Breast epithelium (tissue), 4 donors: ENCODE measurements around the gene SPRED2. TPM values are rescaled to one million over a fixed set of nuclear protein-coding genes. Genes with fewer than 3 reads are reported as not detected.

Experiments
- DNase-seq, 2 donors: peaks; one replicate each; pipeline ENCODE4 v3.0.0-alpha.2; 2019; ENCODE audit warnings: low spot score in 2 of 2
- H3K27ac ChIP-seq, 2 donors: fragments of 200-600 bp; sonication (generic) in 1 of 2; one replicate each; pipeline ENCODE4 v1.5.1; 2016 to 2019; ENCODE audit warnings: mild to moderate bottlenecking in 1 of 2
- H3K27me3 ChIP-seq, 2 donors: fragments of 200-600 bp; sonication (generic) in 1 of 2; one replicate each; pipeline versions ENCODE4 v1.5.1 to v1.6.0; 2017 to 2019; ENCODE audit warnings: control low read depth in 1 of 2, mild to moderate bottlenecking in 1 of 2
- H3K36me3 ChIP-seq: fragments of 200-600 bp; one replicate; pipeline ENCODE4 v1.5.1; 2019
- H3K4me1 ChIP-seq, 2 donors: fragments of 200-600 bp; sonication (generic); one replicate each; pipeline ENCODE4 v1.5.1; 2016 to 2019; ENCODE audit warnings: control low read depth in 1 of 2
- H3K4me3 ChIP-seq, 3 donors: fragments of 200-600 bp; sonication (generic); 1 replicate in 2 of 3; 2 replicates in 1 of 3; pipeline ENCODE4 v1.5.1; 2016 to 2019; ENCODE audit warnings: mild to moderate bottlenecking in 3 of 3, moderate library complexity in 2 of 3
- H3K9me3 ChIP-seq, 2 donors: fragments of 200-600 bp; sonication (generic) in 1 of 2; one replicate each; pipeline ENCODE4 v1.5.1; 2016 to 2019; ENCODE audit warnings: control low read depth in 1 of 2
- POLR2A ChIP-seq: fragments of 450-650 bp; IDR thresholded peaks from one replicate; pipeline ENCODE4 v1.6.1; 2016; ENCODE audit warnings: antibody characterized with exemption, mild to moderate bottlenecking, moderate library complexity
- POLR2AphosphoS5 ChIP-seq, 3 donors: sonication (generic); formaldehyde crosslinking; IDR thresholded peaks; one replicate each; pipeline ENCODE4 v1.6.1; 2017; ENCODE audit warnings: antibody characterized with exemption in 3 of 3
- intact Hi-C: fragments of 100-400 bp; cut with DNase I; formaldehyde crosslinking; loops from one replicate; pipeline ENCODE4 v1.15.1; 2023; ENCODE audit warnings: low total_unique reads
- total RNA-seq, 3 donors: library from RNA; depleted of rRNA; stranded (reverse); fragments of >200 nt; gene quantifications; one replicate each; pipeline ENCODE4 v1.1.0, GENCODE V29; 2016
- TF ChIP-seq, protein P1 (sequence below), 3 donors: fragments of 450-650 bp; IDR thresholded peaks; one replicate each; pipeline ENCODE4 v1.5.1; 2016 to 2017; ENCODE audit warnings: antibody characterized with exemption in 3 of 3, mild to moderate bottlenecking in 3 of 3, moderate library complexity in 3 of 3

Gene SPRED2
- 10 to 100 TPM; 14.6 to 25.2 (median 25.2) TPM for total RNA-seq

DNA sequence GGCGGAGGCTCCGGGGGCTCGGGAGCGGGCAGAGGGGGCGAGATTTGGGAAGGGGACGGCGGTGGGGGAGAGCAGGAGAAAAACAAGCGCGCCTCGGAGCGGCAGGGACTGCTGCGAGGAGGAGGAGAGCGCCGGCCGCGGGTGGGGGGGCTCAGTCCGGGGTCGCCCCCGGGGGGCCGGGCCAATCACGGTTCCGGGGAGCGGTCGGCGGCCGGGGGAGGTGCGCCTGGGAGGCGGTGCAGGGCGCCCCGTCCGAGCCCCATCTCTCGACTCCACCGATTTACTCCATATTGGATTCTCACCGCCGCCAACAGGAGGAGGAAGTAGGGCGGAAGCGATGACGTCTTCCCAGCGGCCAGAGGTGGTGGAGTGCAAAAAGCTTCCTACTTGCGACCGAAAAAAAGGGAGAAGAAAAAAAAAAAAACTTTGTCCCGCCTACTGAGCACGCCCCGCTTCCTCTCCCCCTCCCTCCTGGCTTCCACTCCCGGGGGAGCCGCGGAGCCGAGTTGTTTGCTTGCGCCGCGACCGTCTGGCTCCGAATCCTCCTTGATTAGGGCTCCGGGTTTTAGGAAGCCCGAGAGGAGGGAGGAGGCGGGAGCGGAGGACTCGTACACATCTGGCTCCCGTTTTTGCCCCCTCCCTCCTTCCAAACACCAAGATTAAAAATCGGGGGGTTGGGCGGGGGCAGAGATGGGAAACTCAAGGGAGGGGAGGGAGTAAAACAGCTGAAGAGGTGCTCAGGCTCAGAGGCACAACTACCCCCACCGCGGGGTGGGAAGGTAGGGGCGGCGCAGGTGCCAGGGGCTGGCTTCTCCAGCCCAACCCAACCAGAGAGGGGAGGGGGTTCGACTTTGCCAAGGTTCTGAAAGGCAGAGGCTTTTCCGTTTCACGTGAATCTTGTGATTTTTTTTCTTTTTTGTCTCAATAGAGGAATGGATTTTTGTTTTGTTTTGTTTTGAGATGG, at the start of gene SPRED2:
TSS of gene SPRED2 (minus strand) at position 373 of the 964 bp plus-strand sequence. CDS start 612 bp downstream, outside the sequence.
- peak; percentile 89 to 95 (median 91) for TF ChIP-seq POLR2AphosphoS5 (IDR thresholded peaks at IDR 0.05)
- TF ChIP-seq POLR2A: peak; percentile 48
- TF ChIP-seq, protein P1, sequence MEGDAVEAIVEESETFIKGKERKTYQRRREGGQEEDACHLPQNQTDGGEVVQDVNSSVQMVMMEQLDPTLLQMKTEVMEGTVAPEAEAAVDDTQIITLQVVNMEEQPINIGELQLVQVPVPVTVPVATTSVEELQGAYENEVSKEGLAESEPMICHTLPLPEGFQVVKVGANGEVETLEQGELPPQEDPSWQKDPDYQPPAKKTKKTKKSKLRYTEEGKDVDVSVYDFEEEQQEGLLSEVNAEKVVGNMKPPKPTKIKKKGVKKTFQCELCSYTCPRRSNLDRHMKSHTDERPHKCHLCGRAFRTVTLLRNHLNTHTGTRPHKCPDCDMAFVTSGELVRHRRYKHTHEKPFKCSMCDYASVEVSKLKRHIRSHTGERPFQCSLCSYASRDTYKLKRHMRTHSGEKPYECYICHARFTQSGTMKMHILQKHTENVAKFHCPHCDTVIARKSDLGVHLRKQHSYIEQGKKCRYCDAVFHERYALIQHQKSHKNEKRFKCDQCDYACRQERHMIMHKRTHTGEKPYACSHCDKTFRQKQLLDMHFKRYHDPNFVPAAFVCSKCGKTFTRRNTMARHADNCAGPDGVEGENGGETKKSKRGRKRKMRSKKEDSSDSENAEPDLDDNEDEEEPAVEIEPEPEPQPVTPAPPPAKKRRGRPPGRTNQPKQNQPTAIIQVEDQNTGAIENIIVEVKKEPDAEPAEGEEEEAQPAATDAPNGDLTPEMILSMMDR (IDR thresholded peaks at IDR 0.05): peak in 2 of 3 donors; percentile 12 to 25
- peak; percentile 90 to 93 for DNase-seq
- intact Hi-C loops: loop anchor here (10.0 kb wide), 1 partner anchor 128 kb away; no protein-coding TSS in a partner anchor
- Histone ChIP-seq H3K36me3 (no peaks in the 10 kb centered on the region), H3K27me3 (no peaks in the 10 kb centered on the region), H3K27ac (peak within 1 kb of the TSS; percentile 98 to 99), H3K4me1 (peaks cover 0 to 3% of the 10 kb centered on the region in 2 donors), H3K9me3 (no peaks in the 10 kb centered on the region), H3K4me3 (peak within 1 kb of the TSS; percentile 90 to 96 (median 91))

GRCh38 chr2:65481961-65482360, 49.6 kb upstream of the SPRED2 start:
- no peak for DNase-seq
- Histone ChIP-seq H3K4me1 (no peaks in the 10 kb centered on the region), H3K36me3 (no peaks in the 10 kb centered on the region), H3K9me3 (no peaks in the 10 kb centered on the region), H3K27me3 (no peaks in the 10 kb centered on the region), H3K27ac (no peak overlapping the region), H3K4me3 (no peak overlapping the region)
- no peak for TF ChIP-seq POLR2A
- TF ChIP-seq, protein P1 (IDR thresholded peaks at IDR 0.05): no peak
- TF ChIP-seq POLR2AphosphoS5 (IDR thresholded peaks at IDR 0.05): no peak
- intact Hi-C loops: no loop called here

DNA sequence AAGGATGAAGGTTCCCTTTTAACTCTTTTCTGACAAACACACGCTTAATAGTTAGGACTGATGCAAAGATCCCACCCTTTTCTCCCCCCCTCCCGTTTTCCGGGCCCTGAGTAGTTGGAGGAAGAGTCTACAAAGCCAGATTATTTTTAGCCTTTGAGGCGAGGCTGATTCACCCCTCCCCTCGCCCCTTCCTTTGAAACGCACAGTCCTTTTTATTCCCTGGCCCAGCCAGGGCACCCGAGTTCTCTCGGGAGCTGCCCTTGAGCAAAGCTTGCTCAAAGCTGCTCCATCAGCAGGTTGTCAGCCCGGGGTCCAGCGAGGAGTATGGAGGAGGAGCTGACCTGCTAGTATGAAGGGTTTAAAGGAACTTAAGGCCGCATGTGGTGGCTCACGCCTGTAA, 47.1 kb upstream of the SPRED2 start:
- H3K9me3 ChIP-seq: peaks cover 0 to 8% of the 10 kb centered on the region in 2 donors
- no peaks in the 10 kb centered on the region for H3K4me1 ChIP-seq
- intact Hi-C loops: no loop called here
- no peak overlapping the region for H3K27ac ChIP-seq
- DNase-seq: no peak
- H3K27me3 ChIP-seq: no peaks in the 10 kb centered on the region
- no peak overlapping the region for H3K4me3 ChIP-seq
- no peaks in the 10 kb centered on the region for H3K36me3 ChIP-seq
- TF ChIP-seq, protein P1 (IDR thresholded peaks at IDR 0.05): no peak
- TF ChIP-seq POLR2AphosphoS5 (IDR thresholded peaks at IDR 0.05) (no peak), POLR2A (no peak)

DNA sequence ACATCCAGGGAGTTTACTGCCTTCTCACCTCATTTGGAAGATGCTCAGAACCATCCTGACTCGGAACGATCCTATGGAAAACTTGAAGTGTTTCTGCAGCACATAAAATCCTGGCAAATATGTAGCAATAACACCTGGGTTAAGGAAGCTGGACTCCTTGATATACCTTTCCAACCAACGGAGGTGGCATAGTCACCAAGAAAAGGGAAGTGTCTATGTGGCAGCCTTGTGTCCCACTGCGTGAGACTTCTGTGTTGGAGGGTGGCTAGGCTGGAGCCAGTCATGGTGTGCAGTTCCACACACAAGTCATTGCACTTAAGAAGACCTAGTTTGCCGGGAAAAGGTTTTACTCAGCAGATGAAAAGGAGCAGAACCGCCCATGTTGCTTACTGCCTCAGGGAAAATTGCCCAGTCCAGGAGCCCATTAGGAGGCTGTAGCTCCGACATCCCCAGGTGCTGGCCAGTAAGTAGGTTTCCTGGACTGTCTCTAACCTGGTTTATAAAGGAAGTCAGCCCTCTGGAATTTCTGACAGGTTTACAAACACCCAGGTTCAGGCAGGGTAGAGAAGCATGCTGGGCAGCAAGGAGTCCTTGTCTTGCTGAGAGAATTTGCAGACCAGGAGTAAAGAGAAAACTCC, 46.2 kb upstream of the SPRED2 start:
- intact Hi-C loops: no loop called here
- H3K4me3 ChIP-seq: no peak overlapping the region
- no peak for TF ChIP-seq POLR2AphosphoS5 (IDR thresholded peaks at IDR 0.05)
- TF ChIP-seq POLR2A: no peak
- TF ChIP-seq, protein P1 (IDR thresholded peaks at IDR 0.05): no peak

DNA sequence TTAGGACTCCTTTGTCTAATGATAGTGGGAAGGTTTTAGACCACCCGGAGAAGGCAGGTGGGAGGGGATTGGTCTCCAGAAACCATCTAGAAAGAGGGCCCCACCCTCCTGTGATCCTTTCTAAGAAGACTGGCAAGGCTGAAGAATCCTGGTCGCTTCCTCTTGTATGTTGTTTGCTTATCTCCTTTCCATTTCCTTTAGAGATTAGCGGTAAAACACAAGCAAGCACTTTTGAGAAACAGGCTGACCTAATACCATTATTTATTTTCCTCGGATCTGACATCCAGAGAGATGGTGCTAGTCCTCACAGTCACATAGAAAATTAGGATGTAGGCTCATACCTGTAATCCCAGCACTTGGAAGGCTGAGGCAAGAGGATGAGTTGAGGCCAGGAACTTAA, 45.2 kb upstream of the SPRED2 start:
- intact Hi-C loops: no loop called here
- no peaks in the 10 kb centered on the region for H3K4me1 ChIP-seq
- no peaks in the 10 kb centered on the region for H3K27me3 ChIP-seq
- no peak for DNase-seq
- H3K36me3 ChIP-seq: no peaks in the 10 kb centered on the region
- TF ChIP-seq, protein P1 (IDR thresholded peaks at IDR 0.05): no peak
- TF ChIP-seq POLR2AphosphoS5 (IDR thresholded peaks at IDR 0.05) (no peak), POLR2A (no peak)
- peaks cover 0 to 9% of the 10 kb centered on the region in 2 donors for H3K9me3 ChIP-seq
- H3K27ac ChIP-seq: no peak overlapping the region
- H3K4me3 ChIP-seq: no peak overlapping the region

More for the DNA sequence above, 46.2 kb upstream of the SPRED2 start:
- Histone ChIP-seq H3K36me3 (no peaks in the 10 kb centered on the region), H3K4me1 (no peaks in the 10 kb centered on the region), H3K27ac (no peak overlapping the region), H3K27me3 (no peaks in the 10 kb centered on the region), H3K9me3 (peaks cover 0 to 9% of the 10 kb centered on the region in 2 donors)
- DNase-seq: no peak
